ENCODE data around the gene TRIM7. TPM values are rescaled to one million over a fixed set of nuclear protein-coding genes. Genes with fewer than 3 reads are reported as not detected.

Gene TRIM7
- total RNA-seq, 1 experiment from 2014 or later = not detected

DNA sequence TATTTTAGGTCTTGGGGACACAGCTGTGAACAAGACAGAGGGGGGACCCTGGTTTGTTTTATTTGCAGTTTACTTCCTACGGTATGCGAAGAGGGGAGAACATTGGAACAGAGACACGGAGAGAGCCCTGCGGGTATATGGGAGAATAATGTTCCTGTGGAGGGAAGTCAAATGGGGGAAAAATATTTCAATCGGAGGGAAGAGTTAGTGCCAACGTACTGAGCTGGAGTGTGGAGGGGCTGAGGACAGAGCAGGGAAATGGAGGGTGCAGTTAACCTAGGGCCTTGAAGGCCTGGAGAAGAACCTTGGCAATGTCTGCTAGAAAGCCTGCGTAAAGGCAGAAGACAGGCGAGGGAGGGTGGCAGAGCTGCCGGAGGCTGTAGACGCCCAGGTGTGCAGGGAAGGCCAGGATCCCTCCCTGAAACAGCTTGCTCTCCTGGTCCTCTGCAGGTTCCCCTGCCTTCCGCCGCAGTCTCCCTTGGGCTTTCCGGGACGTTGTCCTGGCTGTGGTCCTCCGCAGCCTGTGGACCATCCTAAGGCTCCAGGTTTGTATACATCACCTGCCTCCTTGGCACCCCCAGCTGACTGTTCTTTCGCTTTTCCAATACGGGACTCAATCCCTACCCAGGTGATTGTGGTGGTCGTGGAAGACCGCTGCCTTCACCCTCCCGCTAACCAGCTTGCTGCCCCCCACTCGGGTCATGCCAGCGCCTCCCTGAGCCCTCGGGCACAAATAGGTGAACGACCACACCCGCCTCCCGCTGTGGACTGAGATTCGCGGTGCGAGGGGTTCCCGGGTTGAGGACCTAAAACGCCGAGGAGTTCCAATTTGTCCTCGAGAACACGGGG lies 40.7 kb upstream of the TRIM7 start:
- intact Hi-C loops (cut with micrococcal nuclease; ENCODE audit: unreplicated experiment) = no loop called here
- Histone ChIP-seq H3K27me3 (replicated peaks; ENCODE audit: insufficient read depth, low read depth, low read length, poor library complexity) (no peaks in the 10 kb centered on the region), H3K4me1 (ENCODE audit: insufficient read depth, low read length, poor library complexity, severe bottlenecking) (peaks cover 36% of the 10 kb centered on the region), H3K9me3 (ENCODE audit: low read depth, low read length, poor library complexity, severe bottlenecking) (no peaks in the 10 kb centered on the region), H3K4me3 (ENCODE audit: low read depth, low read length, poor library complexity, severe bottlenecking) (peak overlapping the region; percentile 82), H3K36me3 (ENCODE audit: insufficient read depth, low read length, poor library complexity, severe bottlenecking) (peaks cover 25% of the 10 kb centered on the region), H3K27ac (ENCODE audit: low read depth, low read length, poor library complexity, severe bottlenecking) (peak overlapping the region; percentile 96)
- POLR2A ChIA-PET (ENCODE audit: low non-redundant PET) = no interaction called here
- no TSS peak for BruUV-seq (replicated peaks)
- CTCF ChIA-PET = no interaction called here
- TF ChIP-seq, protein P1, sequence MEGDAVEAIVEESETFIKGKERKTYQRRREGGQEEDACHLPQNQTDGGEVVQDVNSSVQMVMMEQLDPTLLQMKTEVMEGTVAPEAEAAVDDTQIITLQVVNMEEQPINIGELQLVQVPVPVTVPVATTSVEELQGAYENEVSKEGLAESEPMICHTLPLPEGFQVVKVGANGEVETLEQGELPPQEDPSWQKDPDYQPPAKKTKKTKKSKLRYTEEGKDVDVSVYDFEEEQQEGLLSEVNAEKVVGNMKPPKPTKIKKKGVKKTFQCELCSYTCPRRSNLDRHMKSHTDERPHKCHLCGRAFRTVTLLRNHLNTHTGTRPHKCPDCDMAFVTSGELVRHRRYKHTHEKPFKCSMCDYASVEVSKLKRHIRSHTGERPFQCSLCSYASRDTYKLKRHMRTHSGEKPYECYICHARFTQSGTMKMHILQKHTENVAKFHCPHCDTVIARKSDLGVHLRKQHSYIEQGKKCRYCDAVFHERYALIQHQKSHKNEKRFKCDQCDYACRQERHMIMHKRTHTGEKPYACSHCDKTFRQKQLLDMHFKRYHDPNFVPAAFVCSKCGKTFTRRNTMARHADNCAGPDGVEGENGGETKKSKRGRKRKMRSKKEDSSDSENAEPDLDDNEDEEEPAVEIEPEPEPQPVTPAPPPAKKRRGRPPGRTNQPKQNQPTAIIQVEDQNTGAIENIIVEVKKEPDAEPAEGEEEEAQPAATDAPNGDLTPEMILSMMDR (conservative IDR thresholded peaks at IDR 0.05; ENCODE audit: low read depth, low read length) = no peak
- no peak for TF ChIP-seq EZH2 (IDR thresholded peaks at IDR 0.05; ENCODE audit: borderline replicate concordance, low read depth, low read length, poor library complexity, severe bottlenecking)
- DNase-seq (ENCODE audit: low spot score) = no peak

DNA sequence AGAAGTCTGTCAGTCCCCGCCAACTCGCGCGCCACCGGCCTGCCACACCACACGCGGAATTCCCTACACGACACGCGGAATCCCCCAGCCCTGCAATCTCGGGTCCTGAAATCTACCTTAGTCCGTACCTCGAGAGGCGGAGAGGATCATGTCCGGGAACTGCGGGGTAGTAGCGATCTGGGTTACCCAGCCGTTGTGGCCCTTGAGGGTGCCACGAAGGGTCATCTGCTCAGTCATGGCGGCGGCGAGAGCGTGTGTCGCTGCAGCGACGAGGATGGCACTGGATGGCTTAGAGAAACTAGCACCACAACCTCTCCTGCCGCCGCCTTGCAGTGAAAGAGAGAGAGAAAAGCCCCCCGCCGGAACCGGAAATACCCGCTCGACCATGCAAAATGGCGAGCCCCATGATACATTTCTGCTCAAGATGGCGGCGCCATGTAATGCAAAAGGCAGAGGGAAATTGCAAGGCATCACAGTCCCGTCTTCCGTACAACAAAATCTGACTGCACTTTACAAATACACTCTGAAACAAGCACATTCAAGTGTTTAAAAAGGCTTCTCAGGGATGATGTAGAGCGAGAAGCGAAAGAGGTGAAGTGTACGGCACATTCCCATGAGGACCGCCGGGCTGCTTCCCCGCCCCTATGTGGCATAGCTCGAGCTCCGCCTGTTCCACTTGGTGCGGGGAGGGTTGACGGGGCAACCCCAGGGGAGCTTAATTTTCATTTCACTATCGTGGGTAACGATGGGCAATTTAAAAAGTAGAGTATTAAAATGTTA lies 38.8 kb upstream of the TRIM7 start, which contains the start of gene RACK1:
RACK1 (minus strand) TSS at position 343 of the 780 bp plus-strand sequence; CDS start at position 237, 106 bp downstream.
- Histone ChIP-seq H3K36me3 (ENCODE audit: insufficient read depth, low read length, poor library complexity, severe bottlenecking) (peaks cover 43% of the 10 kb centered on the region), H3K27ac (ENCODE audit: low read depth, low read length, poor library complexity, severe bottlenecking) (peak within 1 kb of the TSS; percentile 96), H3K9me3 (ENCODE audit: low read depth, low read length, poor library complexity, severe bottlenecking) (no peaks in the 10 kb centered on the region), H3K27me3 (replicated peaks; ENCODE audit: insufficient read depth, low read depth, low read length, poor library complexity) (no peaks in the 10 kb centered on the region), H3K4me3 (ENCODE audit: low read depth, low read length, poor library complexity, severe bottlenecking) (peak within 1 kb of the TSS; percentile 78), H3K4me1 (ENCODE audit: insufficient read depth, low read length, poor library complexity, severe bottlenecking) (peaks cover 41% of the 10 kb centered on the region)
- BruUV-seq (replicated peaks) = no TSS peak
- intact Hi-C loops (cut with micrococcal nuclease; ENCODE audit: unreplicated experiment) = loop anchor here (1.0 kb wide), 1 partner anchor 20 kb away; the partner anchor contains the start of gene TRIM41
- TF ChIP-seq, protein P1 (conservative IDR thresholded peaks at IDR 0.05; ENCODE audit: low read depth, low read length) = no peak
- no peak for TF ChIP-seq EZH2 (IDR thresholded peaks at IDR 0.05; ENCODE audit: borderline replicate concordance, low read depth, low read length, poor library complexity, severe bottlenecking)
- DNase-seq (ENCODE audit: low spot score) = peak; percentile 93
- ChIA-PET POLR2A (ENCODE audit: low non-redundant PET) (interaction anchor here (1.0 kb wide), 1 partner anchor 8 kb away, joined by 4 read pairs; no protein-coding TSS in a partner anchor), CTCF (no interaction called here)

DNA sequence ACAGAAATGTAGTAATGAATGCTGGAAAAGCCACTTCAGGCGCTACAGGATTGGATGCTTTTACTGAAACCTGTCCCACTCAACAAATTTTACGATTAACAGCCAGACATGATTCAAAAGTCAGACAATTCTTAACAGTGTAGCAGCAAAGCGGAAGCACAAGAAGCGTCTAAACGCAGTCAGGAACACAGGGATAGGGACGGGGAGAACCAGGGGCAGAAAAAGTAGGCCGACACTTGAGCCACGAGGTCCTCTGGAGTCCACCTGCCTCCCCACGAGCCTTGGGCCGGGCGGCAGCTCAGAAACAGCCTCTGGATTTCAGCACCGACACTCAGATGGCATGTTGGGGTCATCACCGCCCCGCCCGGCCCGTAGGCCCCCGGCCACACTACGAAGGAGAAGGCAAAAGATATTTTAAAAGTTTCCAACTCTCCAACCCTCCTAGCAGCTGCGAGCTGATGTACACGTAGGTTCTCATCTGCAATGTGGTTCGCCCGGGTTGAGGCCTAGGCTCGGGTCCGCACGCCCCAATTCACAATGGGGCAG lies 38.1 kb upstream of the TRIM7 start:
- Histone ChIP-seq H3K27ac (ENCODE audit: low read depth, low read length, poor library complexity, severe bottlenecking) (peak overlapping the region; percentile 96), H3K4me1 (ENCODE audit: insufficient read depth, low read length, poor library complexity, severe bottlenecking) (peaks cover 38% of the 10 kb centered on the region), H3K36me3 (ENCODE audit: insufficient read depth, low read length, poor library complexity, severe bottlenecking) (peaks cover 50% of the 10 kb centered on the region), H3K4me3 (ENCODE audit: low read depth, low read length, poor library complexity, severe bottlenecking) (peak overlapping the region; percentile 78), H3K27me3 (replicated peaks; ENCODE audit: insufficient read depth, low read depth, low read length, poor library complexity) (no peaks in the 10 kb centered on the region), H3K9me3 (ENCODE audit: low read depth, low read length, poor library complexity, severe bottlenecking) (no peaks in the 10 kb centered on the region)
- intact Hi-C loops (cut with micrococcal nuclease; ENCODE audit: unreplicated experiment) = no loop called here
- DNase-seq (ENCODE audit: low spot score) = no peak
- ChIA-PET POLR2A (ENCODE audit: low non-redundant PET) (no interaction called here), CTCF (no interaction called here)
- no peak for TF ChIP-seq EZH2 (IDR thresholded peaks at IDR 0.05; ENCODE audit: borderline replicate concordance, low read depth, low read length, poor library complexity, severe bottlenecking)
- TSS peak; percentile 50 for BruUV-seq (replicated peaks)
